RPMI8226 (cell line): Measurements from ENCODE around the gene CFAP74.
A peak's percentile ranks its signal among the peaks of the same experiment; 100 is the strongest.

Experiments used
- DNase-seq: peaks from one replicate; pipeline ENCODE4 v3.0.0-alpha.2; 2015

The CFAP74 gene

DNA sequence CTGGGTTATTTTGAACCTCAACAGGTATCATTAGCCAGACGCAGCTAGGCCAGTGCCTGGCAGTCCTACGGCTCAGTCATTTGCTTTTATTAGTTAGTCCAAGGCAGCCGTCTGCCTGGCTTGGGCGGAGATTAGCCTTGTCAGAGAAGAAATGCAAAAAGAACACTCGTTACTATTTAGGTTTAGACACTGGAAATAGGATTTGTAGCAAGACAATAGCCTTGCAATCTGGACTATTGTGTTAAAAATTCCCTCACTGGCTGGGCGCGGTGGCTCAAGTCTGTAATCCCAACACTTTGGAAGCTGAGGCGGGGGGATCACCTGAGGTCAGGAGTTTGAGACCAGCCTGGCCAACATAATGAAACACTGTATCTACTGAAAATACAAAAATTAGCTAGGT, 35.7 kb upstream of the CFAP74 start:
- no peak for DNase-seq

DNA sequence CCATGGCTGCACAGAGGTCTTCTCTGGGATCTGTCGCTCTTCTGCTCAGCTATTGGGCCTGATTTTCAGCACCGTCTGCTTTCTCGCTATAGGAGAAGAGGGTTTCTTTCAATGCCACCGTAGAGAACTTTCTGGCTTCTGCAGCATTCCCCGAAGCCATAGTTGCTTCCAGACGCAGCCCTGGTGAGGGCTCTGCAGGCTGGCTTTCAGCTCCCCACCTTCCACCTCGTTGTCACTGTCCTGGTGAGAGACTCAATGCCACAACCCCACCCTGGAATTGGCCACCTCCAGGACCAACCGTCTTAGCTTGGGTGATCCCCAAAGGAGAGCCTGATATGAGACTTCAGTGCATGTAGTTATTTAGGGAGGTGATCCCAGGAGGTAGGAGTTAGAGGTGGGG, 34.6 kb upstream of the CFAP74 start:
- no peak for DNase-seq

DNA sequence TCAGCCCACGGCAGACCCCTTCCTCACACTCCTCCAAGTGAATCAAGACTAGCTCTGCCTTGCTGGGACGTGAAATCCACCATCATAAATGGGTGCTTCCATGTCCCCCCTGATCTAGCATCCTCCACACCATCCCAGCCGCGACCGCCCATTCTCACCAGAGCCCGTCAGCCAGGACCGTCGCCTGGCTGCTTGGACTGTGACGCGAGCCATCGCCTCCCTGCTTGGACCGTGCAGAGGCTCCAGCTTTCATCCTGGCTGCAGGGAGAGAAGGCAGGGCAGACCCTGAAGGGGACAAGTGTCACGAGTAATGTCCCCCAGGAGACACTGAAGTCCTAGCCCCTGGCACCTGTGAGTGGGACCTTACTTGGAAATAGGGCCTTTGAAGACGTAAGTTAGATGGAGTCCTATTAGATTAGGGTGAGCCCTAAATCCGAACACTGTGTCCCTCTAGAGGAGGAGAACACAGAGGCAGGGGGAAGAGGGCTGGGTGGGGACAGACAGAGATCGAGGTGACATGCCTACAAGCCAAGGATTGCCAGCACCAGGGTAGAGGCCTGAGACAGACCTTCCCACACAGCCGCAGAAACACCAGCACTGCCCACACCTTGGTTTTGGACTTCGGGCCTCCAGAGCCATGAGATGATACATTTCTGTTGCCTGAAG, 33.9 kb upstream of the CFAP74 start:
- no peak for DNase-seq

DNA sequence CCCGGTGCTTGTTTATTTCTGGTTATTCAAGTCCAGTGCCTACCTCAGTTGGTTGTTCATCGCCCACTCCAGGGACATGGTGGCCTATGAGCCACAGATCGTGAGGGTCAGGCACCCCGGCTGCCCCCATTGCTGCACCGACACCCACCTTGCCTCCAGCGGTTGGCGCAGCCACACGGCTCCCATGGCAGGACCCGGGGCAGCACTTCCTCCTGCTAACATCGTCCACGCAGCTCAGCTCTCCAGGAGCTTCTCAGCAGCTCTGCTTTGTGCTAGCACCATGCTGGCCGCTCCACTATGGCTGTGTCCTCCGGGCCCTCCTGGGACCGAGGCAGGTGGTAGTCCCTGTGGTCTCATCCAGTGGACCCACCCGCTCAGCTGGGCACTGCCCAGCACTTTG, 32.7 kb upstream of the CFAP74 start:
- no peak for DNase-seq

DNA sequence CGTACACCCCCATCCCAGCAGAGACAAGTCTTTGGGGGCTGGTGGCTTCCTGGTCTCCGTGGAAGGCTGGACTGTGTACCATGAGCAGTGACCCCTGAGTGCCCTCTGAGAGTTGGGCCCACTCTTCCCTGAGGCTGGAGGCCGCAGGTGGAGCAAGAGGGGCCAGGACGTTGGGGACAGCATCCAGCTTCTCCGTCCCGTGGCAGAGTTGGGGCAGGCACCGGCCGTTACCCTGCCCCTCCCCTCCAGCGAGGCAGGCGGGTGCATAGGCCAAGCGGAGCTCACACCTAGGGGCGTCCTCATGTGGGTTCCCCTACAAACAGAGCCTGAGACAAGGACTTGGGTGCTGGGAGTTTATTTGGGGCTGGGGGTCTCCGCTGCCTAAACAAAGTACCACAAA, 29.6 kb upstream of the CFAP74 start:
- DNase-seq, result no peak

DNA sequence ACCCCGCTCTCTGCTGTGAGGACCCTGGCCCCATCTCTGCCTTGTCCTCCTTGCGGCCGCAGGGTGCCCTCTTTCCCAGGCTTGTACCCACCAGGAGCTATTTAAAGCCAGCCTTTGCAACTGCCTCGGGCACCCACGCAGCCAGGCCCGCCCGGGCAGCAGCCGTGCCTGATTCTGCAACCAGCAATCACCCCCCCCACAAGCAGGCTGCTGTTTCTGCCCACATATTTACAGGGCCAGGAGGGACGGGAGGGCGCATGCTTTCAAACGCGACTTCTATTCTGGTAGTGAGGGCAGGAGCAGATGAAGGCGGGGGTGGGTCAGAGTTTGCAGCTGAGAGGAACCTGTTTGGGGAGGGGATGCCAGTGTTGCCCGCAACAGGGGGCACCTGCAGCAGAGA, 29.2 kb upstream of the CFAP74 start:
- DNase-seq, result no peak

DNA sequence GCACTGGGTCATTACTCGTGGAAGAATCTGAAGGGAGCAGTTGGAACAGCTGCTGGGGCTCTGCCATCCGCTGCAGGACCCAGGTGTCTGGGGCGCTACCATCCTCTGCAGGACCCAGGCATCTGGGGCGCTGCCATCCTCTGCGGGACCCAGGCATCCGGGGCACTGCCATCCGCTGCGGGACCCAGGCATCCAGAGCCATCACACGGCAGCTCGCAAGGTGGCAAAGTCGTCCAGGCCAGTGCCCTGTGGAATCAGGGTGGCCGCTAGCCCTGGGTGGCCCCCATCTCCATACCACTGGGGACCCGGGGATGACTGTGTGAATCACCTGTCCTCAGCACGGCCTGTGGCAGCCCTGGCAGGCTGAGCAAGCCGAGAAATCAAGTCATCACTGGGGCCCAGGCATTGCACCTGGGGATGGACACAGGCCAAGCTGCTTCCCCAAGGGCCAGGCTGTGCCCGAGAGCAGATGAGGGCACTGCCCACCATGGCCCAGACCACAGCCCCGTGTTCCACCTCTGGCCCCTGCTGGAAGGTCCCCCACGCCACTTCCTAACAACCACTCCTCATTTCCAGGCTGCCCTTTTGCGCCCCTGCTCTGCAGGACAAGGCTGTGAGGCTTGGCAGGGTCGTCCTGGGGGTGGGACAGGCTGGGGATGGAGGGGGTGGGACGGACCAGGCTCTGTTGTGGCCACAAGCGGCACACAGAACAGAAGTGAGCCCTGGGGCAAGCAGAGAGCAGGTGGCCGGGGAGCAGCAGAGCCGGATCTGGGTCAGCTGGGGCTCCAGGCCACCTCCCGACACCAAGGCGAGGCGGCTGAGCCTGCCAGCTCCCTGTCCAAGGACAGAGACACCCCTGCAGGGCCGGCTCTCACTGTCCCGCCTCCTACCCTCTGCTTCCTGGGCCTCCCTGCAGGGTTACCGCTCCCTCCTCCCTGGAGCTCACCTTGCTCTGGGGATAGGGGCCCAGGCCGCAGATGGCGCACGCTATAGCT, 28.3 kb upstream of the CFAP74 start:
- DNase-seq, result no peak

DNA sequence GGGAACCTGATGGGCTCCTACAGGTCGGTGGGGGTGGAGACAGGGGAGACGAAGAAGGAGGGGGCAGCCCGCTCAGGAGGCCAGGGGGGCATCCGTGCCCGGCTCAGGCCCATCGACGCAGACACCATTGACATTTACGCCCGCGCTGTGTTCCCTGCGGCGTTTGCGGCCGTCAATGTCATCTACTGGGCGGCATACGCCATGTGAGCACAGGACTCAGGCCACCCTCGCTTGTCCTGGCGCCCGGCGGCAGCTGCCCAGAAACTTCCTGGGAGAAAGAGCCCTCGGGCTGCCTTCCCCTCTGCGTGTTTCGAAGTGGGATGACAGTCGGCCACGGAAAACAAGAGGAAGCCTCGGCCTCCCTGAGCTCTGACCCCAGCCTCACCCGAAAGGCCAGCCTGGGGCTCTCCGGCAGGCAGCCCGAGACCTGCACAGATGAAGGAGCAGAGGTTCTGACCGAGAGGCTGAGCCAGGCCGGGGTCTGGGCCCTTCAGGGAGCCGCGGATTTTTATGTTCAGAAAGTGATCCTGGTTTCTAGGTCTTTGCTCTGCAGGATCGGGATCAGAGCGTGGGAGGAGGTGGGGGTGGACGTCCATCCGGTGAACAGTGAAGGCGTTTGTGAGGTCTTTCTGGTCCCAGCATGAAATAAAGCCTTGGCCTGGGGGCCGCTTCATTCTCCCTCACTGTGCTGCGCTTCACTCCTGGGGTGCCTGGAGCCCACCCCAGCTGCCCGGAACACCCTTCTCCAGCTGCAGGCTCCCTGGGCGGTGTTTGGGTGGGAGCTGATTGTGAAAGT, 26.7 kb upstream of the CFAP74 start:
- no peak for DNase-seq

DNA sequence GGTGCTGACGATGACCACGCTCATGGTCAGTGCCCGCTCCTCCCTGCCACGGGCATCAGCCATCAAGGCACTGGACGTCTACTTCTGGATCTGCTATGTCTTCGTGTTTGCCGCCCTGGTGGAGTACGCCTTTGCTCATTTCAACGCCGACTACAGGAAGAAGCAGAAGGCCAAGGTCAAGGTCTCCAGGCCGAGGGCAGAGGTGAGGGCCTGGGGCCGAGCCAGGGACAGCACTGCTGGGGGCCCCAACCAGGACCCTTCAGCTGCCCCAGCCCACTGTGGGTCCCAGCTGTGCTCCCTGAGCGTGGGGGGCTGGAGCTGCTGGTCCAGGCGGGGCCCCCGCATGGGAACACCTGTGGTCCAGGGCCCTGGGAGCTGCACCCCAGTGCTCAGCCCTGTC, 26.0 kb upstream of the CFAP74 start:
- no peak for DNase-seq

DNA sequence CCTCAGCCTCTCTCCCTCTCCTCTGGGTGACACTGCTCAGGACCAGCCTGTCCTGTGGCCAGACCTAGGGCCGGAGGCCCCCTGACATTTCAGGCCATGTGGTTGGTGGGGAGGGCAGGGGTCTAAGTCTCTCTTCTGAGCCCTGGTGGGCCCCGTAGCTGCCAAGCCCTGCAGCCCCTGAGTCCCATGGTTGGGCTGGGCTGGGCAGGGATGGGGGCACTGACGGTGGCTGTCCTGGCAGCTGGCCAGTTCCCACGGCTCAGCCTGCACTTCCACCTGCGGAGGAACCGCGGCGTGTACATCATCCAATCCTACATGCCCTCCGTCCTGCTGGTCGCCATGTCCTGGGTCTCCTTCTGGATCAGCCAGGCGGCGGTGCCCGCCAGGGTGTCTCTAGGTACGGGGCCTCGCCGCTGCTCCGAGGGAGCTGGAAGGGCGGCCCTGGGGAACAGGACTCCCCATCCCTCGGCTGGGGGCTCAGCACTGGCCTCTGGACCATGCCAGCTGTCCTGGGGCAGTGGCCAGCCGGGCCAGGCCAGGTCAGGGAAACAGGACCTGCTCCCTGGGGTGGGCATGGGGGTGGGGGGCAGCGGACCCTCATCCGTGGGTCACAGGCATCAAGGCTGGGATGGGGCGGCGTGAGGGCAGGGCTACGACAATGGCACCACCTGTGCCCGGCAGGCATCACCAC, 25.4 kb upstream of the CFAP74 start:
- no peak for DNase-seq

DNA sequence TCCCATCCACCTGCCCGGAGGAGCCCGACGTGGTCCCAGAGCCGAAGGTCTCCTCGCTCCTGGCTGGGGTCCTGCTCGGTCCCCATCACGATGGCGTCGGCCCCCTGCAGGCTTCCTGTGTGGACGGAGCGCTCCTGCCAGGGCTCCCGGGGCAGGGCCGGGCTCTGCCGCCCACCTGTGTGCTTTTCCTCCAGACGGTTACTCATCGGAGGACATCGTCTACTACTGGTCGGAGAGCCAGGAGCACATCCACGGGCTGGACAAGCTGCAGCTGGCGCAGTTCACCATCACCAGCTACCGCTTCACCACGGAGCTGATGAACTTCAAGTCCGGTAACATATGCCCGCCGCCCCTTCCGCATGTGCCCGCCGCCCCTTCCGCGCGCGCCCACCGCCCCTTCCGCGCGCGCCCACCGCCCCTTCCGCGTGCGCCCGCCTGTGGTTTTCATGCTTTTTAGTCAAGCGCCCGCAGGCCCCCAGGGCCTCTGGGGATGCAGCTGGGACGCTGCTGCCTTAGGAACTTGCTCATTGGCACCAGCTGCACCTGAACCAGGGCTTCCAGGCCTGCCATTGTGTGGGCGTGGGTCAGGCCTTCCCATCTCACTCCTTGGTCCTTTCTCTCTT, 24.5 kb upstream of the CFAP74 start:
- DNase-seq, result no peak

DNA sequence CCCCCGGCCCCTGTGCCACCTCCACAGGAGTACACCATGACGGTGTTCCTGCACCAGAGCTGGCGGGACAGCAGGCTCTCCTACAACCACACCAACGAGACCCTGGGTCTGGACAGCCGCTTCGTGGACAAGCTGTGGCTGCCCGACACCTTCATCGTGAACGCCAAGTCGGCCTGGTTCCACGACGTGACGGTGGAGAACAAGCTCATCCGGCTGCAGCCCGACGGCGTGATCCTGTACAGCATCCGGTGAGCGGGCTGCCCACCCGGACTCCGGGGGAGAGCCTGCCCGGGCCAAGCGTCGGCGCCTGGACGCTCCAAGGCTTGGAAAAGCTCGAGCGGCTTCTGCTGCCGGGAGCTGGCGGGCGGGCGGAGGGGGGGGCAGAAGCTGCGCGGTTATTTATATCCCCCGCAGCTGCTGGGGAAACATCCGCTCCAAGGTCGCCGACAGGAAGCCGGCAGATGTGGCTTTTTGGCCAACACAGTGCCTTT, 21.9 kb upstream of the CFAP74 start:
- peak; percentile 66 for DNase-seq

DNA sequence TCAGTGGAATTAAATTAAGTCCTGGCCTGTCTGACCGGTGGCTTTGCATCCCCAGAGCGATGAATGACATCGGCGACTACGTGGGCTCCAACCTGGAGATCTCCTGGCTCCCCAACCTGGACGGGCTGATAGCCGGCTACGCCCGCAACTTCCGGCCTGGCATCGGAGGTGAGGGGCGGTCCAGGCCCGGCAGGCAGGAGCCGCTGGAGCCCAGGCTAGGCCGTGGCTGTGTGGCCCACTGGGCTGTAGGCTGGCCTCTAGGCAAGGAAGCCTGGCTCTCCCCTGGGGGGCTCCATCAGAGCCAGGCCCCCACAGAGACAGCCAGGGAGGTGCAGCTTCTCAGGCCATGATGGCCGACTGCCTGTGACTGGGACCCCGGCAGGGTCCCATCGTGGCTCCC, 21.3 kb upstream of the CFAP74 start:
- DNase-seq, result no peak

DNA sequence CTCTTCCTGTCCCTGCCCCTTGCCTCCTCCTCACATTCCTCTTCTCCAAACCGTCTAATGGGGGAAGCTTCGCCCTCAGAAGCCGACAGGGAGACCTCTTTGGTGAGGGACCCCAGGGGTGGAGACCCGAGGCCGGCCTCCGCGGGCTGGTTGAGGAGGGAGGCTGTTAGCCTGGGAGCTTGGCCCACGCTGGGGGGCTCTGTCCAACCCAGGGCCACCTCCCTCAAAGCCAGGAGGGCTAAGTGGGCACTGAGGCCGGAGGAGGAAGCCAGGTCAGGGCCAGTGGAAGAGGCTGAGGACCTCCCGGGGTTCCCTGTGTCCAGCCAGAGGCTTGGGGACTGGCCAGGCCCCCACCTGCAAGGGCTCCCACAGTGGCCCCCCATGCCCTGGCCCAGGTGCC, 20.9 kb upstream of the CFAP74 start:
- DNase-seq, result no peak

DNA sequence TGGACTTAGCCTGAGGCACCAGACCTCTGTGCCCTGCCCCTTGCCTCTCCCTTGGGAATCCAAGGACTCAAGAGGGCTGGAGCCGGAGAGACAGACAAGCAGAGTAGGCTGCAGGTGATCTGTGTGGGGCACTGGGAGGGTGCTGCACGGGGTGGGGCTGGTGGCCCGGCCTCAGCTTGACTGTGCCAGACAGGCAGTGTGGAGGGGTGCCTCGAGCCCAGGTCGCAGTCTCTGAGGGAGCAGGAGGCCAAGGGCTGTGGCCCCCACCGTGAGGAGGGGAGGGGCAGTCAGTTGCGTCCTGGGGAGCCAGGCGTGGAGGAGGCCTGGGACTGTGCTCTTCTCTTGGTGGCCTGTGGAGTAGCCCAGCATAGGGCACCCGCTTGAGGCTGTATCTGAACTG, 19.6 kb upstream of the CFAP74 start:
- DNase-seq, result no peak

DNA sequence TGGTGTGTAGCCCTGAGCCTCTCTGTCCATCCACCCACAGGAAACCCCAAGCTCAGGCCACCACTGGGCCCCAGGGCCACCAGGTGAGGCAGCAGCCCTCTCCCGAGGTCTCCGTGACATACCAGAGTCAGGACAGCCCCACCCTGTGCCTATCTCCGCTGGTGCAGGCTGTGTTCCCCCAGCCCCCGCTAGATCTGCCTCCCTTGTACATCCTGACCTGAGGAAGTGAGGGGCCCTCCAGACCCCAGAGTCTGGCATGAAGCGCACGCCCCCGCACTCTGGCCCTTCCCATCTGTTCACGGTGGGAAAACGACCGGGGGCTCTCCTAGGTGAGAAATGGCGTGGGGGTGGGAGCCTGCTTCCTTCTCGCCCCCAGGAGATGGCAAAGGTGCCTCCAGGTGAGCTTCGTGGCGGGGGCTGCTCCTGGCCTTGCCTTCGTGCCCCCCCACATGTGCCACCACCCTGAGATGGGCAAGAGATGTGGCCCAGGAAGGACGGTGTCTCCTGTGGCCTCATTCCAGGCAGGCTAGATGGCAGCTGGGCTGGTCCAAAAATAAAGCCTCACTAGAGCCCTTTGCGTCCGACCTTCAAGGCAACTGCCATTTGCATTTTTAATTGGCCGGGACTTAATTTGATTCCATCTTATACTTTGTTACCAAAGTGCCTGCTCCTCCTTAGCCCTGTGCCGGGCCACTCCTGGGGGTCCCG, 18.6 kb upstream of the CFAP74 start:
- no peak for DNase-seq

DNA sequence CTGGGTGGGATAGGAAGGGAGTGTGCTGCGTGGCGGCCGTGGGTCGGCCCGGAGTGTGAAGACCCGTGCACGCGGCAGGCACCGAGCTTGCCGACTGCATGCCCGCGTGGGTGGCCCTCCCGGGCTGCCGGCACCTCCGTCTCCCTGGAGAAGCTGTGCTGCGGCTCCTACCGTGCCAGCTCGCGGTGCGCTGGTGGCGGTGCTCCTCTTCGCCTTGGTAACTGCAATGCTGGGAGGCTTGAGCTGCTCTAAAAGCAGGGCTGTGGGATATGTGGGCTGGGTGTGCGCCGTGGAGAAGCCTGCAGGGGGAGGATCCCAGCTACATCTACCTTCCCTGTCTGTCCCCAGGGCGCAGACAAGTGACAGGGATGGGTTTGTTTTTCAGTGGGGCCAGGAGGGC, 18.0 kb upstream of the CFAP74 start:
- DNase-seq, result no peak

DNA sequence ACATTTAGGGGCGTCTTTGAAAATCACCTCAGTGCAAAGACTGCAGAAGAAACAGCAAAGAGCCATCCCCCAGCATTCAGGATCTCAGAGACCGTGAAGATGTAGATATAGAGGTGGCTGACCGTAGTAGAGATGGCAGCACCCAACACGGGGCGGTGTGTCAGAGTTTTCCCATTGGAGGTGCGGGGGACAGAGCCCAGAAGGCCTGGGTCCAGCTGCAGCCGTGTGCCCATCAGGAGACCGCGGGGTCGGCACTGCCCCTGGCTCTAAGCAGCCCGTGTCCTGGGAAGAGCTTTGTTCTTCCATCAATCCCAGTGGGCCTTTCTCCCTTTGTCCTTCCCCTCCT, 16.7 kb upstream of the CFAP74 start:
- no peak for DNase-seq

DNA sequence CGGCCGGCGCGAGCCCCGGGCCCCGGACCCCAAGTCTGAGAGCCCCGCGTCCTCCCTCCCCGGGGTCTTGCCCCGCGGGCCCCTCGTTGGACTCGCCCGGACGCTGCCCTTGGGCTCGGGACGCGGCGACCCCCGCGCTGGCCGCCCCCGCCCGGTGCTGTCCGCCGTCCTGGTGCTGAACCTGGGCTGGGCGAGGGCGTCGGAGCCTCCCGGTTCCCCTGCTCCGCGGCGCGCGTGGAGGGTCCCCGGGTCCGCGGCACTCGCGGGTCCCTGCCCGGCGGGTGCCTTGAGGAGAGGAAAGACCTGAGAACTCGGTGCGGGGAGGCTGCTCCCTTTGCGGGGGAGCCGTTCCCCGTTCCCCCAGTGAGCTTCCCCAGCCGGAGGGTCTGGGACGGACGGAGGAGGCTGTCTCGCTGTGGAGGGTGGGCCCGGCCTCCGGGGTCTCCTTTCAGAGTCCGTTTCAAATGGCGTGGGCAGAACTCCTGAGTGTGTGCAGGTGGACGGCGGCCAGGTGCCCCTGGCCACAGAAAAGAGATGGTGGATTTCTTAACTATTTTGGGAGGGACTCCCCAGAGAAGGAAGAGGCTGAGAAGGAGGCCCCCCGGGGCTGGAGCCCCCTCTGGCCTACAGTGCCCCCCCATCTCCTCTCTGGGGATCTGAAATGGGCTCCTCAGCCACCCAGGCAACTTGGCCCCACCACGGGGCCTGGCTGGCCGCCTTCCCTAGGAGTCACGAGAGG, 16.2 kb upstream of the CFAP74 start:
- no peak for DNase-seq

DNA sequence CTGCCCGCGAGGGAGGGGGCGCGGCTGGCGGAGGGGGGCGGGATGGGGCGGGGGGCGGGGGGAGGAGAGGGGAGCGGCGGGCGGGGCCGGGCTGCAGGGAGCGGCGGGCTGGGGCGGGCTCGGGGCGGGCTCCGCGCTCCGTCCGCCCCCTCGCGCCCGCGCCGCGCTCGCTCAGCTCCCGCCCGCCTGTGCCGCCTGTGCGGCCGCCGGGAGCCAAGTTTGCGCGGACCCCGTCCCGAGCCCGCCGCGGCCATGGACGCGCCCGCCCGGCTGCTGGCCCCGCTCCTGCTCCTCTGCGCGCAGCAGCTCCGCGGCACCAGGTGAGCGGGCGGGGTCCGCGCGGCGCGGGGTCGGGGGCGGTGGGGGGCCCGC, 15.6 kb upstream of the CFAP74 start, which contains the start of gene GABRD:
Gene GABRD (plus strand): TSS at position 174 of the 372 bp plus-strand sequence. CDS start 79 bp downstream, at position 253.
- DNase-seq, result peak; percentile 43
